ENCODE measurements around the gene EFCAB8.
"Not testable (repeated sequence)": the region's sequence is repeated elsewhere in the genome, so short reads cannot be mapped to it uniquely, and the experiment has no call there.

Gene EFCAB8

GRCh38 chr20:32957459-32957858 is 98.7 kb downstream of the EFCAB8 start:
- H3K4me3 ChIP-seq (ENCODE audit: low read length), result no peak overlapping the region
- TF ChIP-seq, protein P1, sequence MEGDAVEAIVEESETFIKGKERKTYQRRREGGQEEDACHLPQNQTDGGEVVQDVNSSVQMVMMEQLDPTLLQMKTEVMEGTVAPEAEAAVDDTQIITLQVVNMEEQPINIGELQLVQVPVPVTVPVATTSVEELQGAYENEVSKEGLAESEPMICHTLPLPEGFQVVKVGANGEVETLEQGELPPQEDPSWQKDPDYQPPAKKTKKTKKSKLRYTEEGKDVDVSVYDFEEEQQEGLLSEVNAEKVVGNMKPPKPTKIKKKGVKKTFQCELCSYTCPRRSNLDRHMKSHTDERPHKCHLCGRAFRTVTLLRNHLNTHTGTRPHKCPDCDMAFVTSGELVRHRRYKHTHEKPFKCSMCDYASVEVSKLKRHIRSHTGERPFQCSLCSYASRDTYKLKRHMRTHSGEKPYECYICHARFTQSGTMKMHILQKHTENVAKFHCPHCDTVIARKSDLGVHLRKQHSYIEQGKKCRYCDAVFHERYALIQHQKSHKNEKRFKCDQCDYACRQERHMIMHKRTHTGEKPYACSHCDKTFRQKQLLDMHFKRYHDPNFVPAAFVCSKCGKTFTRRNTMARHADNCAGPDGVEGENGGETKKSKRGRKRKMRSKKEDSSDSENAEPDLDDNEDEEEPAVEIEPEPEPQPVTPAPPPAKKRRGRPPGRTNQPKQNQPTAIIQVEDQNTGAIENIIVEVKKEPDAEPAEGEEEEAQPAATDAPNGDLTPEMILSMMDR (conservative IDR thresholded peaks at IDR 0.05; ENCODE audit: low read length), result no peak
- no peak for DNase-seq (ENCODE audit: low read depth)

DNA sequence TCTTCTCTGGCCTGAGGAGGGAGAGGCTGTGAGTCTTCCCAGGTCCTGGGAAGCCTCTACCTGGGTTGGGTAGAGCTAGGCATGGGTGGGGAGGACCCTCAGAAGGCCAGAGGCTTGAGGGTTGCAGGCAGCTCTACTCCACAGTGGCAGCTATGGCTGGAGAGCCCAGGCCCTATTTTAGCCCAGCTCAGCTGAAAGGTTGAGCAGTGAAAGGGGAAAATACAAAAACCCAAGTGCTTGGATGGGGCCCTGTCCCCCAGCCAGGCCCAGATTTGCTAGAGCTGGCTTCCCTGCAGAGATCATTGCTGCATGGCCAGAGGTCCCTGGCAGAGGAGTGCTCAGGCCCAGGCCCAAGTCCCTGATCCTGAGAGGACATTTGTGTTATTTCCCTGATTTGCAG is 99.9 kb downstream of the EFCAB8 start:
- TF ChIP-seq, protein P1 (conservative IDR thresholded peaks at IDR 0.05; ENCODE audit: low read length), result no peak
- no peak for DNase-seq (ENCODE audit: low read depth)
- no peak overlapping the region for H3K4me3 ChIP-seq (ENCODE audit: low read length)

- no peak for DNase-seq (ENCODE audit: low read depth)
- TF ChIP-seq, protein P1 (conservative IDR thresholded peaks at IDR 0.05; ENCODE audit: low read length), result no peak
- no peak overlapping the region for H3K4me3 ChIP-seq (ENCODE audit: low read length)
Observed at GRCh38 chr20:32959351-32960221, 100.9 kb downstream of the EFCAB8 start.

GRCh38 chr20:32960222-32960518 is 101.4 kb downstream of the EFCAB8 start:
- no peak for DNase-seq (ENCODE audit: low read depth)
- TF ChIP-seq, protein P1 (conservative IDR thresholded peaks at IDR 0.05; ENCODE audit: low read length), result no peak

GRCh38 chr20:32960849-32961731 is 102.4 kb downstream of the EFCAB8 start:
- no peak overlapping the region for H3K4me3 ChIP-seq (ENCODE audit: low read length)
- no peak for DNase-seq (ENCODE audit: low read depth)
- TF ChIP-seq, protein P1 (conservative IDR thresholded peaks at IDR 0.05; ENCODE audit: low read length), result no peak

More at GRCh38 chr20:32960222-32960518, 101.4 kb downstream of the EFCAB8 start:
- no peak overlapping the region for H3K4me3 ChIP-seq (ENCODE audit: low read length)

DNA sequence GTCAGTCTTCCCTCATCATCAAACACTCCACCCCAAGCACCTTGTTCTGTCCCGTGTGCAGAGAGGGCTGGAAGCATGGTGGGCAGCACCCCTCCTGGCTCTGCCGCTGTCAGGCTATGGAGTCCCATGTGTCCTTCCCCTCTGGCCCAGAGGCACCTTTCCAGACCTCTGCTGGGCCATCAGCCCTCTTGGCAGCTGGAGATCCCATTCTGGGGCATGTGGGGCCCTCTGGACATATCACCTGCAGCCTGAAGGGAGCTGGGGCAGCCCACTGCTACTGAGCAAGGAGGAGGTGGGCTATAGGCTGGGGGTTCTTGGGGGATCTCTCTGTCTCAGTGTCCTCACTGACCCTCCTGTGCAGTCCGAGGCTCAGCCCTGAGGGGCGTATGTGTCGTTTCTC is 103.3 kb downstream of the EFCAB8 start:
- no peak for DNase-seq (ENCODE audit: low read depth)
- H3K4me3 ChIP-seq (ENCODE audit: low read length), result no peak overlapping the region
- TF ChIP-seq, protein P1 (conservative IDR thresholded peaks at IDR 0.05; ENCODE audit: low read length), result no peak

GRCh38 chr20:32962646-32963045 is 103.9 kb downstream of the EFCAB8 start:
- DNase-seq (ENCODE audit: low read depth), result not testable (repeated sequence)

More at GRCh38 chr20:32962646-32963045, 103.9 kb downstream of the EFCAB8 start:
- H3K4me3 ChIP-seq (ENCODE audit: low read length), result not testable (repeated sequence)
